Left forelimb (tissue), 1 donor: ENCODE data around the gene KHNYN.

Experiments used
- DNase-seq: peaks from one replicate; pipeline ENCODE4 v3.0.0-alpha.2; 2018; ENCODE audit warnings: low spot score

Gene KHNYN

DNA sequence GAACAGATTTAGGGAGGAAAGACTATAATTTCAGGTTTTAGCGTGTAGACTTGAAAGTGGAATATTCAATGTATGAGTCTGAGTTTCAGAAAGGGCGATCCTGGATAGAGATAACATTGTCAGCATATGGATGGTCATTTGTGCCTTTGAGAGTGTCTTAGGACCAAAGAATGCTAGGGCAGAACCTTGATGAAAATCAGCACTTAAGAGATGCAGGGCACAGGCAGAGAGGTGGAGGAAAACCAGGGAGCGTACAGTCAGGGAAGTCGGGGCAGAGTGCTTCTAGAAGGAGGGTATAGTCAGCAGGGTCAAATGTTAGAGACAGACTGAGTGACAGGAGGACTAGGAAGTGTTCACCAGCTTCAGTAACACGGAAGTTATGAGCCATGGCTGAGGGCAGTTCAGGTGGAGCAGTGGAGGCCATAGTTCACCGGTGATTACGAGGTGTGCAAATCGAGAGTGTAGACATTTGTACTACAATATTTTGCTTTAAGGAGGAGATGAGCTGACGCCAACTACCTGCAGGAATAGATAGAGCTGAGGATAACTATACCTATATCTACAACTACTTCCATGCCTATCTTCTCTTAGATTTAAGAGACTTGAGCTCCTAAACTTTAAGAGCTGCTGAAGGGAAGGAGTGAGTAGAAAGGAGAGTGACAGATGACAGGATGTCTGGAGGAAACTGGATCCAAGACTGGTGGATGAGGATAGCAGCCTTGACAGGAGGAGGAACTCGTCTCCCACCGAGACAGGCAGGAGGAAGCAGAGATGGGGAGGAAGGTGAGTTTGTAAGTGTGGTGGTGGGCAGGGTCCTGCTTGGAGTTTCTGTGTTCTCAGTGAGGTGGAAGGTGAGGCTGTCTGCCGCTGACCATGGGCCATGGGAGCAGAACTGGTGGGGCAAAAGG, 6.8 kb upstream of the KHNYN start:
- DNase-seq = peak; percentile 50

- no peak for DNase-seq
Measured at GRCh38 chr14:24425704-24426103, 4.0 kb upstream of the KHNYN start.

DNA sequence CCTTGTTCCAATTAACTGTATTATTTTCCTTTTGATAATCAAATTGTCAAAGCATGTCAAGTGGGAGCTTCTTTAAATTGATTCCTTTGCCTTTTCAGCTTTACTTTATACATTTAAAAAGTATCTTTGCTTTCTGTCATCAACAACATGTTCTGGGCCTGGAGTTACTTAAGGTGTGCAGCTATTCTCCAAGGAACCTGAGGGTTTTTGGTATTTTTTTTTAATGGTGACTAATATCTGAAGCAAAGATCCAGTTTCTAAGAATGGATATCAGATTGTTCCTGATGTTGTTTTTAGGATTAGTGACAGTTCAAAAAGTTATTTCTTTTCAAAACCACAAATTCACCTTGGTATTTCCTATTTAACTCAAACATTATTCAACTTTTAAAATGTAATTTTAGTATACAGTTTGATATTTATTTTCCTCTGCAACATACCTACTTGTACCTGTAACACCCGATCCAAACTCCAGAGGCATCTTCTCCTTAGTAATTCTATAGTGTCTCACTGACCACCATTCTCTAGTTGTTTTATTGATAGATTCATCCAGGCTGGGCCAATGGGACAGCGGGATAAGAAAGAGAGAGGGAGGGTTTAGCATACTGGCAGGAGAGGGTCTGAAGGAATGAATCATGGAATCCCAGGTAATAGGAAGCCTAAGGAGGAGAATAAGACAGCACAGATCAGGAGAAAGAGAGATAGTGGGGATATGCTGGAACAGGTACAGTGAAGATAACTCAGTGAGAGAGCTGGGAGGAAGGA, 3.4 kb upstream of the KHNYN start:
- peak; percentile 37 for DNase-seq

DNA sequence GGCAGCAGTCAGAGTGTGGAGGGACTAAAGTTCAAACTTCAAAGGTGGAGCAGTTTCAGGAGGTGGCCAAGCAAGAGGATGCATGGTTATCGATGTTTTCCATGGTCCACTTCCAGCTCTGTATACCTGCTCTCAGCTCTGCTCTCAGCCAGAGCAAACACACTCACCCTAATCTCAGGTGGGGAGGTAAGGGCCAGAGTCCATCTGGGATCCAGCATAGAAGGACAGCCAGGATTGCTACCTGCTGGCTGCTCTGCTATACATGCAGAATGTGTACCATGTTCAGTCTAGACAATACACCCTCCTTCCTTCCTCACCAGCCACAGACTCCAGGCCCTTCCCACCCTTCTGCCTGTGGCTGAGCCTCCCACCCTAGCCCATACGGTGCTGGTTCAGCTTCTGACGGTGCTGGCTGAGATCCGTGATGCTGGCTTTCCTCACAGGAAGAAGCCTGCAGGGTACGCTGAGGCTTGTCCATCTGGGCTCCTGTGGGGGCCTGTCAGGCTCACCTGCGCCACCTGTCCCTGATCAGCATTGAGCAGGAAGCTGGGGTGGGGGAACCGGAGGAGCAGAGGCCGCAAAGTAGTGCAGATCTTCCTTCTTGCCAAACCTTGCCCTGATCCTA, 2.7 kb upstream of the KHNYN start:
- peak; percentile 44 for DNase-seq

GRCh38 chr14:24427537-24428508, 1.9 kb upstream of the KHNYN start:
- peak; percentile 47 for DNase-seq

DNA sequence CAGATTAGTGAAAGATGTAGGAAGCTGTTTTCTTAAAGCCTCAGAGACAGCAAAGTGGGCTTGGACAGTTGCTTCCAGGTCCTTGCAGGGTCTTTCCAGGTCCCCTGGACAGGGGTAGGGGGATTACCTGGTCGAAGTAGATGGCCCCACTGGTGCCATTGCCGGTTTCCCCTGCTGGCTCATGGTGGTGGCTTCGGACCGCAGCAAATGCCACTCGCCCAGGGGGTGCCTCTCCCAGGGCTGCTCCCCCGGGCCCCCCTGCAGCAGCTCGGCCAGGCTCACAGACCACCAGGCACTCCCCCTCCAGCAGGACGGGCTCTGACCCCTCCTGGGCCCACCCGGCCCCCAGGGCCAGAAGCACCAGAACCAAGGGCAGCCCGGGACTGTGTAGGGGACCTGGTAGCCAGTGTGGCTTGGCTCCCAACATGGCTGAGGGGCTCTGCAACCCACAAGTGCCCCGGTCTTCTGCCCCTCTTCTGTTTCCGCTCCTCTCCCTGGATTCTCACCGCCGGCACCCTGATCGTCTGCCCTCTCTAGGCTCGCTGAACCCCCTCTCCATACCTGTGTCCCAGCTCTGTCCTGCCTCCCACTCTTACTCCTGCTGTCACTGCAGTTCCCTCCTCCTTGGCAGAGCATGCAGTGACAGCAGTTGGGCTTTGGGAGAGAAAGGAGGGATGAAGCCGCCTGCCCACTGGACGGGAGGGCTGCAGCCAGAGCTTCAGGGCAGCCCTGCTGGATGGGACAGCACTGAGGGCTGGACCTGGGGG, 943 bp upstream of the KHNYN start:
- peak; percentile 62 for DNase-seq

DNA sequence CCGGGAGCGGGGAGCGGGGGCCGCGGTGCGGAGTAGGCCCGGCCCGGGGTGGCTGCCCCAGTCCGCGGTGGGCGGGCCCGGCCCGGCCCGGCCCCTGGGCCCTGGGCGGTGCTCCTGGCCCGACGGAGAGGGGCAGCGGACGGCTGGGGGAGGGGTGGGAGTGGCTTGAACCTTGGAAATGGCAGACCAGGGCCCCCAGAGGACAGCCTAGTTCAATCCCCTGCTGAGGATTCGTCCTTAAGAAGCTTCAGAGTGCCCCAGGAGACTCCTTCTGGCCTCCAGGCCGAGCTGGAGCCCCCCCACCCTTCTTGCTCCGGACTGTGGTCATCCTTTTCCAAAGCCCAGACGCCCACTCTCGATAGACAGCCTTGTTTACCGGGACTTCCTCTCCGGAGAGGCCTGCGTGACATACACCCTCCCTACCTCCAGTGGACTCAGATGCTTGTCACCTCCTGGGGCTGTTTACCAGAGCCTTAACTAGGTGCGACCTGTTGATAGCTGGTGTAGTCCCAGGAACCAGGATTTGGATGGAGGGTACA, 458 bp downstream of the KHNYN start:
- peak; percentile 93 for DNase-seq

DNA sequence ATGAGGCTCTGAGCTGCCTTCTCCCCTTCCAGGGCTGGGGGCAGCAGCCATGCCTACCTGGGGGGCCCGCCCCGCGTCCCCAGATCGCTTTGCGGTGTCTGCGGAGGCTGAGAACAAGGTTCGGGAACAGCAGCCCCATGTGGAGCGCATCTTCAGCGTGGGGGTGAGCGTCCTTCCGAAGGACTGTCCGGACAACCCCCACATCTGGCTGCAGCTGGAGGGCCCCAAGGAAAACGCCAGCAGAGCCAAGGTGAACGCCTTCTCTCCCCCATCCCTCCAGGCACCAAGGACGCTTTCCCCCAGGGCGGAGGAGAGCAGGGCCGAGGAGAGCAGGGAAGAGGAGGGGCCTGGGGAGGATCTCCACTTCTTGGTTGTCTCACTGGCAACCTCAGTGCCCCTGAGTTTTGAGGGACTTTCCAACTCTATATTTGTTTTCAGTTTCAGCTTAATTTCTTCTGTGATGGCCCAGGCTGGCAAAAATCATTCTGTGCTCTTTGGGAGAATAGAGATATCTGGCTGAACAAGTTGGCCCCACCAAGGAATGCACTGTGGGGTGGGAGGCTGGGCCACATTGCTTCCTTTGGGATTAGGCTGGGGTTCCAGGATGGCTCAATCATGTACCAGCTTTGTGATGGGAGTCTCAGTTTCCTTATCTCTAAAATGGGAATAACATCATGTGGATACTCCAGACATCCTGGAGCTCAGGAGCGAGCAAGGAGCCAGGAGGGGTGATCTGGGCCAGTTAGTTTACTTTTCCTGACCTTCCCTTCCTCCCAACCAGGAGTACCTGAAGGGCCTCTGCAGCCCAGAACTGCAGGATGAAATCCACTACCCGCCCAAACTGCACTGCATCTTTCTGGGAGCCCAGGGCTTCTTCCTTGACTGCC, 1.2 kb downstream of the KHNYN start:
- DNase-seq = peak; percentile 64

DNA sequence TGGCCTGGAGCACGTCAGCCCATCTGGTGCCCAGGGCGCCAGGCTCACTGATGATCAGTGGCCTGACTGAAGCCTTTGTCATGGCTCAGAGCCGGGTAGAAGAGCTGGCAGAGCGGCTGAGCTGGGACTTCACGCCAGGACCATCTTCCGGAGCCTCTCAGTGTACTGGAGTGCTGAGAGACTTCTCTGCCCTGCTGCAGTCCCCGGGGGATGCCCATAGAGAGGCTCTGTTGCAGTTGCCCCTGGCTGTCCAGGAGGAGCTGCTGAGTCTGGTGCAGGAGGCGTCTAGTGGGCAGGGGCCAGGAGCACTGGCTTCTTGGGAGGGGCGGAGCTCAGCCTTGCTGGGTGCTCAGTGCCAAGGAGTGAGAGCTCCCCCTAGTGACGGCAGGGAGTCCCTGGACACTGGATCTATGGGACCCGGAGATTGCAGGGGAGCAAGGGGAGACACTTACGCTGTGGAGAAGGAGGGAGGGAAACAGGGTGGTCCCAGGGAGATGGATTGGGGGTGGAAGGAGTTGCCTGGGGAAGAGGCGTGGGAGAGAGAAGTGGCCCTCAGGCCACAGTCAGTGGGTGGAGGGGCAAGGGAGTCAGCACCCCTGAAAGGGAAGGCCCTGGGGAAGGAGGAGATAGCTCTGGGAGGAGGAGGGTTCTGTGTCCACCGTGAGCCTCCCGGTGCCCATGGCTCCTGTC, 2.0 kb downstream of the KHNYN start:
- peak; percentile 86 for DNase-seq

- DNase-seq = peak; percentile 61
Measured at GRCh38 chr14:24432259-24433131, 2.7 kb downstream of the KHNYN start.

- no peak for DNase-seq
Measured at GRCh38 chr14:24434036-24434435, 4.3 kb downstream of the KHNYN start.

DNA sequence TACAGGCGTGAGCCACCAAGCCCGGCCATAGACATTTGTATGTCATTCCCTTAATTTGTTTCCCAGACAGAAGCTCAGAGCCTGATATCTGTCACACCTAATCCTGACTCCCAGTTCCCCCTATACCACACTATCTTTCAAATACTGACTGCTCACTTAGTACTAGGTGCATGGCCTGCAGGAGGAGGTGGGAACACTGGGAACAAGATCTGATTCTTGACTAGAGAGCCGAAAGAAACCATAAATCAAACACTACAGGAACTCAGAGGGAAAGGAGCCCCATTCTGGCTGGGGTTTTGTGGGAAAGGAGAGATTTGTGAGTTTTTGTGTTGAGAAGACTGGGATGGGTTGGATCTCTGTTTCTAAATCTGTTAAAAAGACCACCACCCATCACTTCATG, 4.9 kb downstream of the KHNYN start:
- DNase-seq = no peak

DNA sequence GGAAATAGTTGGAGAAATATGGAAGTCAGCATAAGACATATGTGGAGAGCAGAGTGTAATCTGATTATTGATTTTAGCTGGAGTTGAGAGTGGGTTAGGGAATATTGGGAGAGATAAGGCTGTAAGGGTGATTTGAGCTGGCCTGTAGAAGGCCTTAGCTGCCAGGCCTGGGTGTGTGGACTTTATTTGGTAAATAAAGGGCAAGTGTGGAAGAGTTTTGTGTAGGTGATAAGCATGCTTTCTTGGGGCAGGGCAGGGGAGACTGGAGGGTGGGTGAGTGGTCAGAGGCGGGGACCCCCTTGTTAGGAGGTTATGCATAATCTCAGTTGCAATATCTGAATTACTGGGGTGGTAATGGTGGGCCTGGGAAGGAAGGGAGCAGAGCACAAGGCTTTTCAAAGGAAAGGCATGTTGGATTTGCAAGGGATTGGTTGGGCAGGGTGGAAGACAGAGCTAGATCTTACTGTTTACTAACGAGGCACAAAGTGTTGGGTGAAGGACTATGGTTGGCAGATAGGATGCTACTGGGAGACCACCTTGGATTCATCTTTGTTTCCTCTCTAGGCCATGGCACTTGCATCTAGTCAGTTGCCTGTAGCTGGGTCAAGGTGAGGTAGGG, 5.5 kb downstream of the KHNYN start:
- no peak for DNase-seq

DNA sequence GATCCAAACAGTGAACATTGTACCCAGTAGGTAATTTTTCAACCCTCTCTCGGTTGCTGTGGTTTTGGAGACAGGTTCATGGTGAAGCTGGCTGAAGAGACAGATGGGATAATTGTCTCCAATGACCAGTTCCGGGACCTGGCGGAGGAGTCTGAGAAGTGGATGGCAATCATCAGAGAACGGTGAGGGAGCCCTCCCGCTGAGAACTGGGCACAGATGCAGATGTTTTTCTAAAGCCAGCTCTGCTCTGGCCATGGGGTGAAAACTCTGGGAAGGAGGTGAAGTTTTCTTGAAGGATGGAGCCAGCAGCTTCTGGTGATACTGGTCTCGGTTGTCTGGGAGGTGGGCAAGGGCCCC, 6.2 kb downstream of the KHNYN start:
- DNase-seq = no peak

- no peak for DNase-seq
Measured at GRCh38 chr14:24436355-24437019, 6.7 kb downstream of the KHNYN start.

- no peak for DNase-seq
Measured at GRCh38 chr14:24437020-24437735, 7.4 kb downstream of the KHNYN start.
